Measurements from ENCODE around the gene RGS3.

The RGS3 gene

GRCh38 chr9:113523421-113524141 lies 60.1 kb downstream of the RGS3 start:
- no peak for DNase-seq (ENCODE audit: extremely low read depth, low read depth)
- TF ChIP-seq CTCF (IDR thresholded peaks at IDR 0.05; ENCODE audit: low read depth, low read length) = no peak

GRCh38 chr9:113524468-113524867 lies 60.9 kb downstream of the RGS3 start:
- no peak for TF ChIP-seq CTCF (IDR thresholded peaks at IDR 0.05; ENCODE audit: low read depth, low read length)
- DNase-seq (ENCODE audit: extremely low read depth, low read depth) = no peak

- TF ChIP-seq CTCF (IDR thresholded peaks at IDR 0.05; ENCODE audit: low read depth, low read length) = no peak
- no peak for DNase-seq (ENCODE audit: extremely low read depth, low read depth)
Observed at GRCh38 chr9:113525205-113525604, 61.7 kb downstream of the RGS3 start.

- TF ChIP-seq CTCF (IDR thresholded peaks at IDR 0.05; ENCODE audit: low read depth, low read length) = no peak
- no peak for DNase-seq (ENCODE audit: extremely low read depth, low read depth)
Observed at GRCh38 chr9:113525831-113526230, 62.3 kb downstream of the RGS3 start.

- TF ChIP-seq CTCF (IDR thresholded peaks at IDR 0.05; ENCODE audit: low read depth, low read length) = no peak
- no peak for DNase-seq (ENCODE audit: extremely low read depth, low read depth)
Observed at GRCh38 chr9:113526231-113526746, 62.8 kb downstream of the RGS3 start.

GRCh38 chr9:113526841-113527240 lies 63.3 kb downstream of the RGS3 start:
- no peak for DNase-seq (ENCODE audit: extremely low read depth, low read depth)

More at GRCh38 chr9:113526841-113527240, 63.3 kb downstream of the RGS3 start:
- no peak for TF ChIP-seq CTCF (IDR thresholded peaks at IDR 0.05; ENCODE audit: low read depth, low read length)
